NT2/D1 (cell line): ENCODE data around the gene S100PBP.
"Not testable (repeated sequence)": the region's sequence is repeated elsewhere in the genome, so short reads cannot be mapped to it uniquely, and the experiment has no call there.

Experiments used
- DNase-seq: peaks from one replicate; pipeline ENCODE4 v3.0.0-alpha.2; 2011; ENCODE audit warnings: low read depth, low spot score
- H3K27me3 ChIP-seq: 2 replicates; pipeline ENCODE4 v1.6.0; 2011; ENCODE audit warnings: mild to moderate bottlenecking; ENCODE audit not compliant: insufficient read length, insufficient read depth
- H3K36me3 ChIP-seq: 2 replicates; pipeline ENCODE4 v1.6.1; 2011; ENCODE audit warnings: mild to moderate bottlenecking, low read length, mixed read lengths; ENCODE audit not compliant: insufficient read depth, insufficient read length
- H3K4me1 ChIP-seq: 2 replicates; pipeline ENCODE4 v1.5.1; 2011; ENCODE audit not compliant: insufficient read depth, insufficient read length
- H3K4me3 ChIP-seq: 2 replicates; pipeline ENCODE4 v1.5.1; 2011; ENCODE audit warnings: low read depth; ENCODE audit not compliant: insufficient read length
- H3K9ac ChIP-seq: 2 replicates; pipeline ENCODE4 v1.6.0; 2011; ENCODE audit warnings: low read depth; ENCODE audit not compliant: insufficient read length
- H3K9me3 ChIP-seq: 2 replicates; pipeline ENCODE4 v1.5.1; 2011; ENCODE audit warnings: mild to moderate bottlenecking, low read length; ENCODE audit not compliant: insufficient read depth
- SUZ12 ChIP-seq: IDR thresholded peaks from 2 replicates; pipeline ENCODE4 v1.6.1; 2011; ENCODE audit not compliant: insufficient read length, insufficient read depth; ENCODE audit errors: extremely low read depth
- YY1 ChIP-seq: IDR thresholded peaks from 2 replicates; pipeline ENCODE4 v1.6.1; 2011; ENCODE audit not compliant: insufficient read length, insufficient read depth
- ZNF274 ChIP-seq: IDR thresholded peaks from 2 replicates; pipeline ENCODE4 v1.6.1; 2011; ENCODE audit warnings: mild to moderate bottlenecking, low read depth, low read length

The S100PBP gene

GRCh38 chr1:32900371-32900955 is 83.0 kb downstream of the S100PBP start:
- H3K9me3 ChIP-seq = no peaks in the 10 kb centered on the region
- H3K4me3 ChIP-seq = peak overlapping the region; percentile 56
- DNase-seq = no peak
- peak overlapping the region; percentile 80 for H3K9ac ChIP-seq
- no peak for TF ChIP-seq SUZ12
- TF ChIP-seq YY1 = no peak
- TF ChIP-seq ZNF274 = no peak
- H3K36me3 ChIP-seq = peaks cover 15% of the 10 kb centered on the region
- peaks cover 21% of the 10 kb centered on the region for H3K27me3 ChIP-seq
- H3K4me1 ChIP-seq = no peaks in the 10 kb centered on the region

DNA sequence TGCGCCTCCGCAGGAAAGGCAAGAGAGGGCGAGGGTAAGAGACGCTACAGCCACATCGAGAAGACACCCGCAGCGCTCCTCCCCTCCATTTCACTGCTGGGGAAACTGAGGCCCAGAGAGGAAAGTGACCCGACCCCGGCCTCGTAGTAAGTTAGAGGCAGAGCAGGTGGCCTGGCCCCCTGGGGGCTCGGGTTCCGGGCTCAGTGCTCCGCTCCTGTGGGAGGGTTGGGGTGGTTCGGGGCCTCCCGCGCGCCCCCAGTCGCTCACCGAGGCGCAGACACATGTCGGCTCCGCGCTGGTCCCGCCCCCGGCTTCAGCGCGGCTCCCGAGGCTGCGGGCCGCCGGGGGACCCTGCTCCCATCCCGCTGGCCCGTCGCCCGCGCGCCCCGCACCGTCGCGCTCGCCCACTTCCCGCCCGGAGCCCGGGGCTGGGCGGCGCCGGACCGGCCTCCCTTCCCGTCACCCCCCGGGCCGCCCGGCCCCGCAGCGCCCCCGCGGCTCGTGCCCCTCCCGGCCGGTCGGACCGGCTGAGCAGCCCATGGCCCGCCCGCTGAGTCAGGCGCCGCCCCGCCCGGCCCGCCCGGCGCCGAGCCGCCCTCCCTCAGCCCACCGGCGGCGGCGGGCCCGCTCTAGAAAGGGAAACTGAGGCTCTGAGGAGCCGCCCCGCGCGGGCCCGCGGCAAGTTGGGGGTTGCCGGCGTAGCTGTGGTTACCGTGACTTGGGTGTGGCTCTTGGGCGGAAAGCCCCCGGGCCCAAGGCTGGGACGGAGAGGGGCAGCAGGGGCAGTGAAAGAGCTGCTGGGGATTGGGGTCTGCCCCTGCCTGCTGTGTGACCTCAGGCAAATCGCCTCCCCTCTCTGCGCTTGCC is 83.7 kb downstream of the S100PBP start, which contains the start of gene TMEM54:
TSS of gene TMEM54 (minus strand) at position 434 of the 867 bp plus-strand sequence. CDS start at position 283, 151 bp downstream.
- H3K4me3 ChIP-seq = peak within 1 kb of the TSS; percentile 56
- TF ChIP-seq ZNF274 (no peak), SUZ12 (no peak), YY1 (no peak)
- H3K9ac ChIP-seq = peak within 1 kb of the TSS; percentile 80
- peaks cover 21% of the 10 kb centered on the region for H3K27me3 ChIP-seq
- DNase-seq = no peak
- H3K4me1 ChIP-seq = no peaks in the 10 kb centered on the region
- peaks cover 9% of the 10 kb centered on the region for H3K36me3 ChIP-seq
- H3K9me3 ChIP-seq = no peaks in the 10 kb centered on the region

DNA sequence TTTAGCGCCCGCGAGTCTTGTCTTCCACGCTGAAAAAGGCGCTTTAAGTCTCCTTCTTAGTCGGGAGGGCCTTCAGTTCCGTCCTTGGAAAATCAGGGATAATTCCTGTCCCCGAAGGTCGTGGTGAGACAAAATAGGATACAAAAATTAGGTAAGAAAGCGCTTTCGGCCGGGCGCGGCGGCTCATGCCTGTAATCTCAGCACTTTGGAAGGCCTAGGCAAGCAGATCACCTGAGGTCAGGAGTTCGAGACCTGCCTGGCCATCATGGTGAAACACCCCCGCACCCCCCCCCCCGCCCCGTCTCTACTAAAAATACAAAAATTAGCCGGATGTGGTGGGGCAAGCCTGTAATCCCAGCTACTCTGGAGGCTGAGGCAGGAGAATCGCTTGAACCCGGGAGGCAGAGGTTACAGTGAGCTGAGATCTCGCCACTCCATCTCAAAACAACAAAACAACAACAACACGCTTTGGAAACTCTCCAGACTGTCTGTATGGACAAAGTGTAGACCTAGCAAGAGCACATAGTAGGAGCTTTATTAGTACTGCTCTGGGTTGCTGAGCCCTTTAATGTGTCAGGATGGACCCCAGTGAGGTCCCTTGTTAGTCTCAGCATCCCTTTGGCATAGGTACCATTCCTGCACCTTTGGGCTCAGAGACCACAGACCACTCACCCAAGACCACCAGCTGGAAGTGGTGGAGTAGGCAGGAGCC is 84.5 kb downstream of the S100PBP start:
- peak overlapping the region; percentile 39 for H3K4me3 ChIP-seq
- no peaks in the 10 kb centered on the region for H3K4me1 ChIP-seq
- H3K36me3 ChIP-seq = peaks cover 4% of the 10 kb centered on the region
- peaks cover 21% of the 10 kb centered on the region for H3K27me3 ChIP-seq
- H3K9ac ChIP-seq = peak overlapping the region; percentile 38
- TF ChIP-seq SUZ12 = no peak
- no peak for TF ChIP-seq YY1
- TF ChIP-seq ZNF274 = no peak
- no peak for DNase-seq
- no peaks in the 10 kb centered on the region for H3K9me3 ChIP-seq

DNA sequence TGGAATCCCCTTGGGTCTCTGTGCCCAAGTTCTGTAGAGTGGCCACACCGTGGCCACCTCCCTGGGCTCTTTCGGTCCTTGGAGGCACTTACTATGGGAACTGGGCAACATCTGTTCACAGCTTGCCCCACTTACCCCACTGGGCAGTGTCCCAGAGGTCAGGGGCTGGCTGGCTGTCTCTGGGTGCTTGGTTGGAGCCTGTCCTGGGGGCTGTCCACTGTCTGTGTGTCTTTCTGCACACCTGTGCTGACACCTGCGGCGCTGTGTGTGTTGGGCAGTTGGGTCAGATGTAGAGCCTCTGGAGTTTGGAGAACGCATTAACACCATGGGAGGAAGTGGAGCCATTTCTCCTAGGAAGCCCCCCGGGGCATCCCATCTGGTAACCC is 85.1 kb downstream of the S100PBP start:
- no peaks in the 10 kb centered on the region for H3K9me3 ChIP-seq
- DNase-seq = no peak
- H3K36me3 ChIP-seq = peaks cover 4% of the 10 kb centered on the region
- no peaks in the 10 kb centered on the region for H3K4me1 ChIP-seq
- no peak overlapping the region for H3K4me3 ChIP-seq
- H3K27me3 ChIP-seq = peaks cover 21% of the 10 kb centered on the region
- TF ChIP-seq ZNF274 (no peak), SUZ12 (no peak), YY1 (no peak)
- H3K9ac ChIP-seq = no peak overlapping the region

- TF ChIP-seq YY1 (no peak), ZNF274 (no peak), SUZ12 (no peak)
- H3K4me3 ChIP-seq = no peak overlapping the region
Measured at GRCh38 chr1:32903991-32904785, 86.7 kb downstream of the S100PBP start.

DNA sequence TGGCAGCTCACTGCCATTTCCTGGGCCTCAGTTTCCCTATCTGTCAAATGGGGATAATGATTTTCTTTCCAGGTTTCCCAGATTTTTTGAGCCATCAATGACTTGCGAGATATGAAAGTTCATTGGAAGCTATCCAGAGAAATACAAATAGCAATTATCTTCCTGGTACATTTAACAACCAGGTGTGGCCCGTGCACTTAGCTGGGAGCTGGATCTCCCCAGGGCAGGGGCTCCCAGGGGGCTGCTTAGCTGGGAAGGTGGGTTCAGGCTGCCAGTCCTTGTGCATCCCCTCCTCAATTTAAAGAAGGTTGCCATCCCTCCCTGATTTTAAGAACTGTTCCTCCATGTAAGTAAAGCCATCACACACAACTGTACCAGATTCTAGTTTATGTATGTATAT is 87.3 kb downstream of the S100PBP start:
- peaks cover 19% of the 10 kb centered on the region for H3K27me3 ChIP-seq
- no peaks in the 10 kb centered on the region for H3K9me3 ChIP-seq
- no peak overlapping the region for H3K9ac ChIP-seq
- no peaks in the 10 kb centered on the region for H3K36me3 ChIP-seq
- H3K4me1 ChIP-seq = no peaks in the 10 kb centered on the region
- TF ChIP-seq YY1 = no peak
- no peak for TF ChIP-seq SUZ12
- no peak for TF ChIP-seq ZNF274
- H3K4me3 ChIP-seq = no peak overlapping the region
- DNase-seq = no peak

More at GRCh38 chr1:32903991-32904785, 86.7 kb downstream of the S100PBP start:
- H3K27me3 ChIP-seq = peaks cover 21% of the 10 kb centered on the region
- no peaks in the 10 kb centered on the region for H3K36me3 ChIP-seq
- H3K4me1 ChIP-seq = no peaks in the 10 kb centered on the region
- no peaks in the 10 kb centered on the region for H3K9me3 ChIP-seq
- H3K9ac ChIP-seq = no peak overlapping the region
- no peak for DNase-seq

- H3K9me3 ChIP-seq = not testable (repeated sequence)
Measured at GRCh38 chr1:32905588-32905987, 88.1 kb downstream of the S100PBP start.

More at GRCh38 chr1:32905588-32905987, 88.1 kb downstream of the S100PBP start:
- not testable (repeated sequence) for H3K36me3 ChIP-seq, H3K9ac ChIP-seq, H3K4me1 ChIP-seq, H3K4me3 ChIP-seq, DNase-seq
- H3K27me3 ChIP-seq = peaks cover 11% of the 10 kb centered on the region
